Measurements from ENCODE around the gene CHMP2A.

GRCh38 chr19:58516964-58517833, 37.7 kb downstream of the CHMP2A start:
- TF ChIP-seq CTCF (IDR thresholded peaks at IDR 0.05; ENCODE audit: poor library complexity, severe bottlenecking), result no peak
- no peak for TF ChIP-seq EP300 (conservative IDR thresholded peaks at IDR 0.05; ENCODE audit: poor library complexity, severe bottlenecking)
- TF ChIP-seq REST (IDR thresholded peaks at IDR 0.05; ENCODE audit: borderline replicate concordance), result no peak
- no peak for TF ChIP-seq TAF1 (IDR thresholded peaks at IDR 0.05; ENCODE audit: low read depth)
- no peak for TF ChIP-seq RAD21 (conservative IDR thresholded peaks at IDR 0.05)
- no peak for TF ChIP-seq EZH2 (IDR thresholded peaks at IDR 0.05; ENCODE audit: borderline replicate concordance, insufficient read depth, low read length, poor library complexity, severe bottlenecking)
